K562 (cell line): ENCODE measurements around the gene LMAN2. TPM values are rescaled to one million over a fixed set of nuclear protein-coding genes. Genes with fewer than 3 reads are reported as not detected.

Experiments
- ARID3B ChIP-seq: fragments of 250-450 bp; sonication (Bioruptor Pico); IDR thresholded peaks from 2 replicates; pipeline ENCODE4 v1.4.0; 2020; ENCODE audit warnings: borderline replicate concordance
- CBFA2T3 ChIP-seq: fragments of 450-650 bp; IDR thresholded peaks from 2 replicates; pipeline ENCODE4 v1.6.1; 2017
- CBX2 ChIP-seq: fragments of 200-600 bp; sonication (generic); IDR thresholded peaks from one replicate; pipeline ENCODE4 v1.6.1; 2012; ENCODE audit warnings: mild to moderate bottlenecking, low read length, inconsistent platforms; ENCODE audit not compliant: insufficient read depth, poor library complexity, severe bottlenecking
- CBX8 ChIP-seq: fragments of 200-600 bp; sonication (generic); IDR thresholded peaks from 2 replicates; pipeline ENCODE4 v1.6.1; 2012; ENCODE audit warnings: borderline replicate concordance, mixed run types, low read depth, mild to moderate bottlenecking, moderate library complexity, mixed read lengths, low read length, control low read depth, inconsistent platforms; ENCODE audit not compliant: poor library complexity, severe bottlenecking; ENCODE audit errors: extremely low read depth
- CEBPG ChIP-seq, 3 experiments: fragments of 200-800 bp in 1 of 3; sonication (Bioruptor generic) in 1 of 3; sonication (generic) in 1 of 3; formaldehyde crosslinking in 1 of 3; IDR thresholded peaks in 2 of 3; conservative IDR thresholded peaks in 1 of 3; 2 replicates each; pipeline versions ENCODE4 v1.6.1 to v1.8.0; 2016 to 2022; ENCODE audit warnings: missing compliant biosample characterization in 2 of 3, missing genetic modification characterization in 2 of 3, mild to moderate bottlenecking in 1 of 3, missing genetic modification reagents in 1 of 3
- CHD4 ChIP-seq: fragments of 200-600 bp; sonication (generic); IDR thresholded peaks from 3 replicates; pipeline ENCODE4 v1.6.1; 2012; ENCODE audit warnings: low read depth, mild to moderate bottlenecking, mixed read lengths, low read length, inconsistent platforms; ENCODE audit not compliant: insufficient read depth, insufficient replicate concordance, poor library complexity, severe bottlenecking
- ETV5 ChIP-seq: sonication (generic); formaldehyde crosslinking; IDR thresholded peaks from 2 replicates; pipeline ENCODE4 v1.4.0; 2020; ENCODE audit warnings: low read depth, mild to moderate bottlenecking, missing genetic modification reagents
- ETV6 ChIP-seq, 3 experiments: fragments of 150-350 bp in 1 of 3; sonication (generic) in 1 of 3; formaldehyde crosslinking in 1 of 3; IDR thresholded peaks; 2 replicates each; pipeline versions ENCODE4 v1.6.1 to v1.8.0; 2014 to 2022; ENCODE audit warnings: borderline replicate concordance in 2 of 3, low read depth in 2 of 3, antibody characterized with exemption in 1 of 3, low read length in 1 of 3, mild to moderate bottlenecking in 1 of 3, missing genetic modification reagents in 1 of 3
- HCFC1 ChIP-seq: IDR thresholded peaks from 2 replicates; pipeline ENCODE4 v1.6.1; 2012; ENCODE audit warnings: low read depth, low read length, improper control_type of control experiment
- HDAC3 ChIP-seq: fragments of 450-650 bp; IDR thresholded peaks from 2 replicates; pipeline ENCODE4 v1.6.1; 2018; ENCODE audit warnings: borderline replicate concordance, mild to moderate bottlenecking, moderate library complexity; ENCODE audit not compliant: partially characterized antibody
- MAZ ChIP-seq, 2 experiments: fragments of 450-650 bp in 1 of 2; sonication (generic) in 1 of 2; formaldehyde crosslinking; IDR thresholded peaks in 1 of 2; conservative IDR thresholded peaks in 1 of 2; 2 replicates each; pipeline versions ENCODE4 v1.4.0 to v1.5.0; 2020; ENCODE audit warnings: mild to moderate bottlenecking in 1 of 2, missing genetic modification reagents in 1 of 2
- NFATC3 ChIP-seq: fragments of 450-650 bp; IDR thresholded peaks from 2 replicates; pipeline ENCODE4 v1.6.1; 2017; ENCODE audit warnings: mild to moderate bottlenecking
- PHF20 ChIP-seq: fragments of 450-650 bp; IDR thresholded peaks from 2 replicates; pipeline ENCODE4 v1.6.1; 2018; ENCODE audit not compliant: partially characterized antibody
- PPARD ChIP-seq: fragments of 250-450 bp; sonication (Bioruptor Pico); IDR thresholded peaks from 2 replicates; pipeline ENCODE4 v1.8.0; 2022; ENCODE audit warnings: inconsistent platforms, mild to moderate bottlenecking, moderate library complexity
- SAFB ChIP-seq: fragments of 200-400 bp; formaldehyde crosslinking; IDR thresholded peaks from 2 replicates; pipeline ENCODE4 v1.6.1; 2017; ENCODE audit warnings: low read depth, low read length, borderline replicate concordance
- SREBF2 ChIP-seq: sonication (generic); formaldehyde crosslinking; IDR thresholded peaks from 2 replicates; pipeline ENCODE4 v1.4.0; 2020; ENCODE audit warnings: mild to moderate bottlenecking, missing genetic modification reagents
- SRSF1 ChIP-seq: fragments of 200-400 bp; formaldehyde crosslinking; IDR thresholded peaks from 2 replicates; pipeline ENCODE4 v1.6.1; 2017; ENCODE audit warnings: mild to moderate bottlenecking, low read depth, low read length, moderate library complexity
- SRSF9 ChIP-seq: fragments of 200-400 bp; formaldehyde crosslinking; IDR thresholded peaks from 2 replicates; pipeline ENCODE4 v1.6.1; 2017; ENCODE audit warnings: low read depth, low read length, borderline replicate concordance
- TEAD1 ChIP-seq, 2 experiments: fragments of 450-650 bp in 1 of 2; sonication (generic) in 1 of 2; formaldehyde crosslinking; IDR thresholded peaks; 2 replicates each; pipeline versions ENCODE4 v1.4.0 to v1.8.0; 2020 to 2022; ENCODE audit warnings: mild to moderate bottlenecking in 2 of 2, missing genetic modification reagents in 1 of 2
- TRIM28 ChIP-seq: fragments of 450-650 bp; IDR thresholded peaks from 2 replicates; pipeline ENCODE4 v1.6.1; 2017
- ZBTB9 ChIP-seq: fragments of 450-650 bp; formaldehyde crosslinking; IDR thresholded peaks from 2 replicates; pipeline ENCODE4 v1.4.0; 2020; ENCODE audit warnings: mild to moderate bottlenecking, moderate library complexity
- ZEB2 ChIP-seq: fragments of 450-650 bp; IDR thresholded peaks from 2 replicates; pipeline ENCODE4 v1.6.1; 2016
- ZNF239 ChIP-seq: fragments of 250-450 bp; sonication (Bioruptor Pico); IDR thresholded peaks from 2 replicates; pipeline ENCODE4 v1.4.0; 2020; ENCODE audit warnings: mild to moderate bottlenecking
- ZNF778 ChIP-seq: fragments of 450-650 bp; formaldehyde crosslinking; IDR thresholded peaks from 2 replicates; pipeline ENCODE4 v1.4.0; 2020; ENCODE audit warnings: mild to moderate bottlenecking, moderate library complexity
- polyA plus RNA-seq, 8 experiments: library from polyadenylated mRNA; depleted of rRNA in 4 of 8; stranded (reverse) in 5 of 8; unstranded in 3 of 8; fragments of >200 nt; fragmentation: Nextera tagmentation in 2 of 8; fragmentation: Illumina TruSeq in 1 of 8; extraction: Ambion mirVana in 2 of 8; extraction: Trizol in 1 of 8; gene quantifications; 2 replicates each; pipeline versions ENCODE4 v1.2.1 to v1.2.3, GENCODE V29; 2011 to 2014; ENCODE audit warnings: inconsistent platforms in 1 of 8, missing spikeins in 1 of 8
- total RNA-seq, 7 experiments: library from RNA; depleted of rRNA in 6 of 7; stranded (reverse); fragments of >200 nt in 6 of 7; fragmentation: Illumina TruSeq in 2 of 7; extraction: Trizol in 2 of 7; gene quantifications; 2 replicates each; pipeline versions ENCODE4 v1.2.1 to v1.2.3, GENCODE V29; 2011 to 2021; ENCODE audit warnings: low replicate concordance in 1 of 7

The LMAN2 gene
- total and polyA plus RNA-seq, 9 of the 15 experiments (the other 6 are each of a cell fraction or from before 2014, with no cell fraction given), result 2.7 to 254 (median 136) TPM

DNA sequence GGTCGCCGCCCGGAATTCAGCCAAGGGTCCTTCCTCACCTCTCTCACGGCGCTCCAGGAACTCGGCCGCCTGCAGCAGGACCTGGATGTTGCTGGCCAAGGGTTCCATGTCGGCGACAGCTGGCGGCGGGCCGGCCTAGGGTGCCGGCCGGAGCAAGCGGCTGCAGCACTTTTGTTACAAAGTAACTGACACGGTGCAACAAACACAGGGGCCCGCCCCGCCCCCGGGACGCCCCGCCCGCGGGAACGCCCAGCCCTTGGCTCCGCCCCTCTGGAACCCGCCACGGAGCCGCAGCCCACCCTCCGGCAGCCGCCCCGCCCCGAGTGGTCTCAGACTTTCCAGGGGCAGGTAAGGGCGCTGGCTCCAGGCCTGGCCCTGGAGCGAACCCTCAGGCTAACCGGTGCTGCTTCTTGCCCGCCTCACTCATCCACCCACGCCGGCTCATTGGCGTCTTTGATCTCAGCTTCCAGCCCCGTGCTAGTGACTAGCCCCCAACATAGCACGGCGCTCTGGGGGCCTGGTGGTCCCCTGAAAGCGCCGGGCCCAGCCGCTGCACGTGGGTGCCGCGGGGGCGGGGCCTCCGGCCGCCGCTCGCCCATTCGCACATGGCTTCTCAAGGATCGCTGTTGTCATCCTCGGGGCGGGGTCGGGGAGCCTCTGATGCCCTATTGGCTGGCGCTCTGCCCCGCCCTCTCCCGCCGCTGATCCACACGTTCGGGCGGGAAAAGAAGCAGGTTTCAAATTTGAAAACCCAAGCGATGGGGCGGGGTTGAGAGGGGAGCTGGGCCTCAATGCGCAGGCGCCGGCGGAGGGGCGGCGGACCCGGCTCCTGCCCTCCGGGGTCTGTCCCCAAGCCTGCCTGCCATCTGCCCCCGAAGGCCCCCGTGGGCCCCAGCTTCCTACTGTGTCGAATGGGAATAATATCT is 39.5 kb downstream of the LMAN2 start, which contains the start of gene MXD3 (continued):
- TF ChIP-seq CEBPG (CRISPR knock-in tag; IDR thresholded peaks at IDR 0.05) (no peak), CEBPG (tag; conservative IDR thresholded peaks at IDR 0.05 in 1 of 2, IDR thresholded peaks at IDR 0.05 in 1 of 2) (no peak), SREBF2 (CRISPR knock-in tag) (no peak), TEAD1 (CRISPR knock-in tag; IDR thresholded peaks at IDR 0.05) (peak in 1 of 2 experiments; percentile 70; a peak in 2 of 4 replicates), TRIM28 (no peak), HDAC3 (no peak), HCFC1 (peak; percentile 22; the same call in 1 of the 2 replicates), PHF20 (peak; percentile 35), ZNF239 (CRISPR knock-in tag) (no peak), ZNF778 (CRISPR knock-in tag) (no peak), CBX2 (no peak), CHD4 (no peak), SRSF1 (no peak), PPARD (no peak), ARID3B (CRISPR knock-in tag) (no peak), SAFB (no peak), NFATC3 (no peak), CBFA2T3 (no peak), ZBTB9 (CRISPR knock-in tag) (0 out of 2 replicates have a peak, but pooled peaks have one; percentile 16), MAZ (CRISPR knock-in tag; conservative IDR thresholded peaks at IDR 0.05 in 1 of 2, IDR thresholded peaks at IDR 0.05 in 1 of 2) (peak; percentile 71 to 94), ETV5 (CRISPR knock-in tag) (no peak), ZEB2 (peak; percentile 57), CBX8 (no peak), SRSF9 (no peak), ETV6 (IDR thresholded peaks at IDR 0.05; ENCODE audit: borderline replicate concordance in 1 of 2, low read depth in 2 of 2, low read length in 1 of 2) (no peak), ETV6 (CRISPR knock-in tag; IDR thresholded peaks at IDR 0.05; ENCODE audit: borderline replicate concordance) (no peak)
